IPS-NIHi7 (cell line): ENCODE measurements around the gene RPS19BP1.

Source experiments
- DNase-seq: peaks from one replicate; pipeline ENCODE4 v3.0.0; 2012; ENCODE audit warnings: mixed read lengths; ENCODE audit errors: extremely low spot score

RPS19BP1 gene

DNA sequence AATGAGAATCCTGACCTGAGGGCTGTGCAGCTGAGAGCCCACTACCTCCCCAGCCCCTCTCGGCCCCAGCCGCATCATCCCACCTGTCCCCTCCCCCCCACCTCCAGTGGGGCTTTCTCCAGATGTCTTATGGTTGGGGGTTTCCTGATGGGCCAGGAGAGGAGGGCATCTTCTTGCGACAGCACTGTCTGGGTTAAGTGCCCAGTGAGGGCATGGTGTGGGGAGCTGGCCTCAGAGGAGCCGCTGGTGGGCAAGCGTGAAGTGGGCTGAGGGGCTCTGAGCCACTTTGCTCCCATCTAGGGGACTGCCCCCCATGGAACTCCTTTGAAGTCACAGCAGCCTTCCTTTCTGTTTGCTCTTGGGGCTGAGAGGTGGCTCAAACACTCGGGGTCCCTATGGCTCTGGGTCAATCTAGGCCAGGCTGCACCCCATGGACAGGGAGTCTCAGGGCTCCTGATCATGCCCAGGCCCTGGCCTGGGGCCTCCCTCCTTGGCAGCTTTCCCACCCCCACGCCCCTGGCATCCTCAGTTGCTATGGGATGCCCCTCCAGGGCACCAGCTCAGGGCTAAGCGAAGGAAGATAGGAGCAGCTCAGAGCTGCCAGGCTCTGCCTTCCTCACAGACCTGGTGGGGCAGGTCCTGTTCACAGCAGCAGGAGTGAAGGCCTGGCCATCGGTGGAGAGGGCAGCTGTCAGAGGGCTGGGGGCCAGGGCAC is 41.4 kb downstream of the RPS19BP1 start:
- DNase-seq: no peak

DNA sequence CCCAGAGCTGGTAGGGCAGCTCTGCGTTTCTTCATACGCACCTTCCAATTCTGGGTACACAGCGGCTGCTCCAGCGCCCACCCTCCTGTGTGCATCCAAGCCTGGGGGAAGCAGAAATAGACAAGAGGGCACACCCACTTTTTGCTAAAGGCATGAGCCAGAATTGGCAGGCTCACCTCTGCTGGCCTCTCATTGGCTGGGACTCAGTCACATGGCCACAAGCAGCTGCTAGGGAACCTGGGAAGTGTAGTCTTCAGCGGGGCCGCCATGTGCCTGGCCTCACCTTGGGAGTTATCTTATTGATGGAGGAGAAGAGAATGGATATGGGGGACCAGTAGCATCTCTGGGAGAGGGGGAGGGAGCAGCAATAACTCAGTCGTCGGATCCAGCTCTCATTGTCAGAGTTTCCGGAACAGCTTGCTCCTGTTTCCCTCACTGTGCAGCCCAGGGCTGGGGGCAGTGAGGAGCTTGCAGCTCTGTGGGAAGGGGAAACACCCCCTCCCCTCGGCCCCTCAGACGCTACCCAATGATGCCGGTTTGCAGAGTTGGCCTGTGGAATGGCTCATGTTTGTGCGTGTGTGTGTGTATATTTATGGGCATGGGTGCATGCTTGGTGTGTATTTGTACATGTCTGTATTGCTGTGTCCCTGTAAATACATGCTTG is 42.3 kb downstream of the RPS19BP1 start:
- peak; percentile 93 for DNase-seq

DNA sequence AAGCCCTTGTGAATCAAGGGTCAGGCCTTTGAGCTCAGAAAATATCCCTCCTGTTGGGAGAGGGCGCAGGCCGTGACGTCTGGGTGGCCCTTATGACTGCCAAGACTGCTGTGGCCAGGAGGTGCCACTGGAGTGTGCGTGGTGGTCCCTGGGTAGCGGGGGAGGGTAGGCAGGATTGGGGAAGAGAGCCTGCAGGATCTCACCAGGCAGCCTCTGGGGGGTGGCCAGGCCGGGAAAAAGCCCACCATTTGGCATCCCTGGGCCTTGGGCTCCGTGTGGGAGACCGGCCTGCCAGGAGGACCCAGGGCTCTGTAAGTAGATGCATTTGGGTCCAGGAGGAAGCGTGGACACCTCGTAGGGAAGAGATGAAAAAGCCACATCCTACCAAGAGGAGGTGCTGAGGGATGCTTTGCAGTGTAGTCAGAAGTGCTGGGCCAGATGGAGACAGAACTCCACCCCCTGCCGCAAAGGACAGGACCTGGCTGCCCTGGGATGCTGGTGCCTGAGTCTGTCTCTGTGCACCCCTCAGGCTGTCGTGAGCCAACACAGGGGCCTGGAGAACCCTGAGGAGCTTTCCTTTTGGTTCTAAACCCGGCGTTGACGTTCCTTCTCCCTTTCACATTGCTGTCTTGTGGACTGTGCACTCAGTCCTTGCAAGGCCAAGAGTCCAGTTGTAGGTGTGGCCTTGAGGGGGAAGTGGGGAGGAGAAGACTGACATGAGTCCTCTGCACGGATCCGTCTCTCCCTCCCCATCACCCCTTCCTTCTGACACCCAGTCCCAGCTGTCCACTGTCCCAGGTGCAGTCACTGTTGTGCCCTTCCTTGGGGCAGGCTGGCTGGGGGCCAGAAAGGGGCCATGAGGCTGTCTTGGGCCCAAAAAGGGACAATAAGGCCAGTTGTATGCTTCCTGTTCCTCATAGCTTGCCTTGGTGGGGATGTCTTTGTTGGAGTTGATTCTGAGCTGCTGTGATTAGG is 43.2 kb downstream of the RPS19BP1 start:
- DNase-seq: peak; percentile 8

DNA sequence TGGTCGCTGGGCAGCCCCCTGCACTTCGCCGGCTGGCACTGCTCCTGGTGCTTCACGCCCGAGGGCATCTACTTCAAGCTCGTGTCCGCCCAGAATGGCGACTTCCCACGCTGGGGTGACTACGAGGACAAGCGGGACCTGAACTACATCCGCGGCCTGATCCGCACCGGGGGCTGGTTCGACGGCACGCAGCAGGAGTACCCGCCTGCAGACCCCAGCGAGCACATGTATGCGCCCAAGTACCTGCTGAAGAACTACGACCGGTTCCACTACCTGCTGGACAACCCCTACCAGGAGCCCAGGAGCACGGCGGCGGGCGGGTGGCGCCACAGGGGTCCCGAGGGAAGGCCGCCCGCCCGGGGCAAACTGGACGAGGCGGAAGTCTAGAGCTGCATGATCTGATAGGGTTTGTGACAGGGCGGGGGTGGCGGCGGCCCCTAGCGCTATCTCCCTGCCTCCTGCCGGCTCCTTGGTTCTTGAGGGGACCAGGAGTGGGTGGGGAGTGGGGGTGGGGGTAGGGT is 43.9 kb downstream of the RPS19BP1 start:
- DNase-seq: no peak

DNA sequence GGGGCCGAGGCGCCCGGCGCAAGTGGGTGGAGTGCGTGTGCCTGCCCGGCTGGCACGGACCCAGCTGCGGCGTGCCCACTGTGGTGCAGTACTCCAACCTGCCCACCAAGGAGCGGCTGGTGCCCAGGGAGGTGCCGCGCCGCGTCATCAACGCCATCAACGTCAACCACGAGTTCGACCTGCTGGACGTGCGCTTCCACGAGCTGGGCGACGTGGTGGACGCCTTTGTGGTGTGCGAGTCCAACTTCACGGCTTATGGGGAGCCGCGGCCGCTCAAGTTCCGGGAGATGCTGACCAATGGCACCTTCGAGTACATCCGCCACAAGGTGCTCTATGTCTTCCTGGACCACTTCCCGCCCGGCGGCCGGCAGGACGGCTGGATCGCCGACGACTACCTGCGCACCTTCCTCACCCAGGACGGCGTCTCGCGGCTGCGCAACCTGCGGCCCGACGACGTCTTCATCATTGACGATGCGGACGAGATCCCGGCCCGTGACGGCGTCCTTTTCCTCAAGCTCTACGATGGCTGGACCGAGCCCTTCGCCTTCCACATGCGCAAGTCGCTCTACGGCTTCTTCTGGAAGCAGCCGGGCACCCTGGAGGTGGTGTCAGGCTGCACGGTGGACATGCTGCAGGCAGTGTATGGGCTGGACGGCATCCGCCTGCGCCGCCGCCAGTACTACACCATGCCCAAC is 44.6 kb downstream of the RPS19BP1 start:
- DNase-seq: no peak

DNA sequence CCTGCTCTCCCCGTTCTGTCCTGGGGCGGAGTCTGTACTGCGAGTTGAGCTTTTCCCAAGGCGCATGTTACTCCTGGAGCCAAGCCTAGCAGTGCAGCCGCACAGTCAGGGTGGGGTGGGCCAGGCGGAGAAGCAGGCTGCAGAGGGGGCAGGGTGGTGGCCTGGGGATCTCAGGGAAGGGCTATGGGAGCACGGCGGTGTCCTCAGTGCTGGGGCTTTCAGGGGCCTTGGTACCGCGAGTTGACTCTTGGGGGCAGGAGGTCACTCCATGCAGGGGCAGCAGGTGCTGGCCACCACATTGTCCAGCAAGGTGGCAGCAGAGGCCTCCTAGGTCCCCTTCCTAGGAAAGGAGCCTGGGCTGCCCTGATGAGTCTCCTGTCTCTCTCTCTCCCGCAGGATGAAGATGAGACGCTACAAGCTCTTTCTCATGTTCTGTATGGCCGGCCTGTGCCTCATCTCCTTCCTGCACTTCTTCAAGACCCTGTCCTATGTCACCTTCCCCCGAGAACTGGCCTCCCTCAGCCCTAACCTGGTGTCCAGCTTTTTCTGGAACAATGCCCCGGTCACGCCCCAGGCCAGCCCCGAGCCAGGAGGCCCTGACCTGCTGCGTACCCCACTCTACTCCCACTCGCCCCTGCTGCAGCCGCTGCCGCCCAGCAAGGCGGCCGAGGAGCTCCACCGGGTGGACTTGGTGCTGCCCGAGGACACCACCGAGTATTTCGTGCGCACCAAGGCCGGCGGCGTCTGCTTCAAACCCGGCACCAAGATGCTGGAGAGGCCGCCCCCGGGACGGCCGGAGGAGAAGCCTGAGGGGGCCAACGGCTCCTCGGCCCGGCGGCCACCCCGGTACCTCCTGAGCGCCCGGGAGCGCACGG is 45.4 kb downstream of the RPS19BP1 start:
- peak; percentile 9 for DNase-seq

DNA sequence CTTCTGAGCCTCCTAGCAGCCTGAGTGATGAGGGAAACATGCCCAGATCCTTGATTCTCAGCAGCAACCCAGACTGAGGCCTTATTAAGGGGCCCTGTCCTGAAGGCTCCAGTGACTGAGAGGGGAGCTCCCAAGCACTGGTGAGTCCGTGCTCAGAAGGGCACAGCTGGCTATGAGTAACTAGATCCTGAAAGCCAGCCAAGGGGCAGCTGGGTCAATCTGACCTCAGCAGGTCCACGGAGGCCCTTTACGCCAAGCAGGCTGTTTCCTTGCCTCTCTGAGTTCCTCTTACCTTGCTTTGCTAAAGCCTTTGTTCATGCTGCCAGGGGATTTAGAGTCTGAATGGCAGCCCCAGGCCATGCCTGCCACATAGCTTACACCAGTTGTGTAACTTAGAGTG is 49.8 kb downstream of the RPS19BP1 start:
- no peak for DNase-seq

DNA sequence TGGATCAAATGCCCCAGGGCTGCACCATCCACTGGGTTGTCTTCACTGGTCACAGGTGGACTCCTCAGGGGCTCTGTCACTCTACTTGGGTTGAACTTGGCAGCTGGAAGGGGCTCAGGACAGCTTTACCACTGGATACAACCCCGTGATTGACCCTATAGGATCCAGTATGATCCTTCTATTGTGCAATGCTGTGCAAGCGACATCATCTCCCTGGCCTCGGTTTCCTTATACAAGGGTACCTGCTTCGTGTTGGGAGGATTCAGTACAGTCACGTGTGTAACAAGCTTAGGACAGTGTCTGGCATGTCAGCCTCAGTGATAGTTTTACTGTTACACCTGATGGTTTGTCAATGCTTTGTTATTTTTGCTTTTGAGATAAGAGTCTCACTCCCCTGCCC is 51.0 kb downstream of the RPS19BP1 start:
- DNase-seq: no peak

DNA sequence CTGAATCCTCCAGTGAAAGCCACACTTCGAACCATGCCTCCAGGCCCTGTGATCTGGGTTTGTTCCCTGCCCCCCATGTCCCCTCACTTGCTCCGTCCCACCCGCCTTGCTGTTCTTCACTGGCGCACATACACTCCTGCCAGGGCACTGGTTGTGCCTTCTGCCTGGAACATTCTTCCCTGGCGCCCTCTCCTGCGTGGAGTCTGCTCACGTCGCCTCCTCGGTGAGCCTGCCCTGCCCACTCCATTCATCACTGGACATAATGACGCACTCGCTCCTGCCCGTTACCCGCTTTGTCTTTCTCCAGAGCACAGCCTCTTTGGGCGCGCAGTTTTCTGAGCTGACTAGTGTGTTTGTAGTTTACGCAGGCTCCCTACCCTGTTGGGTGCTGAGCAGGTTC is 51.5 kb downstream of the RPS19BP1 start:
- DNase-seq: no peak

DNA sequence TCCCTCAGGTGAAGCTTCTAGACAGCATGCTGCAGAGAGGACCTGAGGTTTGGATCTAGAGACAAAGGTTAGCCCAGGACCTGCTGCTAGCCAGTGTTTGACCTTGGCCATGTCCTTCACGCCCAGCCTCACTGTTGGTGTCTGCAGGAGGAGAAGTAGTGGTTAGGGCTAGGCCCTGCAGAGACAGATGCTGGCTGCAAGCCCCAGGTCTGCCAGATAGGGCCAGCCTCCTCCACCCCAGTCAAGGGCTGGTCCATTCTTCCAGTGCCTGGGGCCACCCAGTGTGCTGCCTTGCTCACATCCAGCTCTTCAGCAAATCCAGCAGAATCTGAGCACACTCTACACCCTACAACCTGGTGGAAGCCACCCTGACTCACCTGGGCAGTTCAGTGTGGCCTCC is 52.0 kb downstream of the RPS19BP1 start:
- no peak for DNase-seq

DNA sequence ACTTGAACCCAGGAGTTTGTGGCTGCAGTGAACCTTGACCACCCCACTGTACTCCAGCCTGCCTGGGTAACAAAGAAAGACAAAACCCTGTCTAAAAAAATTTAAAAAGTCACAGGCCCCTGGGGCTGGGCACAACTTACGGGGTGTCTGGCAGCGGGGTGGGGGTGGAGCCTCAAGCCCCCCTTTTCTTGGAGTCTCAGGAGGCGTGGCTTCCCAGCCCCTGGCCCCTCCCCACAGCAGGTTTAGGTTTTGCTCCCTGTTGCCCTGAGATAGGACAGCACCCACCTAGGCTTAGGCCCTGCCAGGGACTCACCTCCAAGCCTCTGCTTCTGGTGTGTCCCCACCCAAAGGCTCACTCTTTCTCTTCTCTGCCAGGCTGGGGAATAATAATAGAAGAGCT is 53.3 kb downstream of the RPS19BP1 start:
- no peak for DNase-seq
